Endothelial cell of hepatic sinusoid (primary cell): ENCODE data around the gene RPL7A.
"Not testable (repeated sequence)": the region's sequence is repeated elsewhere in the genome, so short reads cannot be mapped to it uniquely, and the experiment has no call there.

Source experiments
- in situ Hi-C: cut with HindIII; loops from 2 replicates; pipeline ENCODE4 v1.10.0; 2017; ENCODE audit warnings: low sequenced_read_pairs

Gene RPL7A

DNA sequence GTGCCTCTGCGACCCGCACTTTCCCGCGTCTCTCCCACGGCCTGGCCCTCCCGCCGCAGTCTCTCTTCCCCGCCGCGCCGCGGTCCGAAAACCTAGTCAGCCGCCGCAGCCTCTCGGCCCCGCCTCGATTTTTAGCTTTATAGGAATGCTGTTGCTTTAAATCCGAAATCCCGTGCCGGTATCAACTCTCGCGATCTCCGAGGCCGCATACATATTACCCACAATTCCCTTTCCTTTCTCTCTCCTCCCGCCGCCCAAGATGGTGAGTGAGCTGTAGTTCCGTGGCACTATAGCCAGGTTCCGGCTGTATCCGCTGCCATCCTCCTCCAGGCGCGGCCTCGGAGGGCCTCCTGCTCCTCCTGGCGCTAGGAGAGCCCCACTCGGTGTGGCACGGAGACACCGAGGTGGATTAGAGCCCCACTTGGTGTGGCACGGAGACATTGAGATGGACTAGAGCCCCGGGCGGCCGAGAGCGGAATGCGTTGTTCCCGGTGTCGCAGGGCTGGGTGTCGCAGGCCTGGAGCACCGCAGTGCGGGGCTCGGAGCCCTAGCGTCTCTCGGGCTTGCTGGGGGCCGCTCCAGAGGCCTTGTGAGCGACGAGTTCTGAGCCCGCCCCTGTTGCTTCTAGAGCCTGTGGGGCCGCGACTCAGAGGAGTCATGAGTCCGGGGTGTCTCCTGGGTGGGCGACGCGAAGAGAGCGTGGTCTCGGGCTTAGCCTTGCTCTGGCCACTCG is at the start of gene RPL7A, which contains the start of gene MED22:
Gene RPL7A (plus strand): TSS at position 234 of the 733 bp plus-strand sequence. CDS start 26 bp downstream, at position 260.
Gene MED22 (minus strand): TSS at position 147 of the 733 bp plus-strand sequence. CDS start 1,469 bp downstream, outside the sequence.
- in situ Hi-C loops: no loop called here

DNA sequence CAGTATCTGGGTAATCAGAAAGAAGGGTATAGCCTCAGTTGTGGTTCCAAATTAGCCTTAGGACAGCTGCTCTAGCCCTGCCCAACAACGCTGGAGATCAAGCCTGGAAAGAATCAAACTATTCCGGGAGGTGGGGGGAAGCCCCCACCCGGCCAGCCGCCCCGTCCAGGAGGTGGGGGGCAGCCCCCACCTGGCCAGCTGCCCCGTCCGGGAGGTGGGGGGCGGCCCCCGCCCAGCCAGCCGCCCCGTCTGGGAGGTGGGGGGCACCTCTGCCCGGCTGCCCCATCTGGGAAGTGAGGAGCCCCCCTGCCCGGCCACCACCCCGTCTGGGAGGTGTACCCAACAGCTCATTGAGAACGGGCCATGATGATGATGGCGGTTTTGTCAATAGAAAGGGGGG is 48.0 kb upstream of the RPL7A start:
- in situ Hi-C loops: not testable (repeated sequence)

DNA sequence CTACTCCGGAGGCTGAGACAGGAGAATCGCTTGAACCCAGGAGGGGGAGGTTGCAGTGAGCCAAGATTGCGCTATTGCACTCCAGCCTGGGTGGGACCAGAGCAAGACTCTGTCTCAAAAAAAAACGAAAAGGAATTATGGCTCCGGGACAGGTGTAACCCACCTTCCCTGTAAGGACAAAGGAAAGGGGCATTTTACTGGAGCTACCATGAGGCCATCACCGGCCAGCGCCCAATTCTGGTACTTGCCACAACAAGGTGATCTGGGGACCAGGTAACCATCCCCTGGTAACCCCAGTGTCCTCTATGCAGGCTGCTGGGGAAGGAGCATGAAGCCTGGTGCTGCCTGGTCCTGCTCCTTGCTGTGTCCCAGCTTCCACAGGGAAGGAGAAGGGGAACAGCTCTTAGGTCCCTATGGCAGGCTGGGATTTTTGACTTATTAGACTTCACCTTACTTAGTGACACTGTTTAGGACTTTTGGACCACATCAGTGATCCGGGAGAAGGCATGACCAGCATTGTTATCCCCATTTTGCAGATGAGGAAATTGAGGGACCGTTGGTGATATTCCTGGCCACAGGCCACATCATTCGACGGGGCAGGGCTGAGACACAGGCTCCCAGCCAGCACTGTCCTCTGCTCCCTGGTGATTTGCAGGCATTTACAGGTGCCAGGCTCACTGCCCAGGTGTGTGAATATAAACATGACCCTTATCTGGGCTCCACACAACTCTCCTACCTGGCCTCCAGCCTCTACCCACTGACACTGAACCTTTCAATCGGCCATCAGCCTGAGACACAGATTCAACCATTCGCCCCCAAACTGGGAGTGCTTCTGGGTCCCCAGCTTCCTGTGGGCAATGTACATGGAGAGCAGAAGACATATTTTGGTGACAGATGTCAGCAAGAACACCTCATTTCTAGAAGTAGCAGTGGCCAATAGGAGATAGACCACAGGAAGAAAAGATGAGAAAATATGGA is 46.5 kb upstream of the RPL7A start:
- in situ Hi-C loops: no loop called here

DNA sequence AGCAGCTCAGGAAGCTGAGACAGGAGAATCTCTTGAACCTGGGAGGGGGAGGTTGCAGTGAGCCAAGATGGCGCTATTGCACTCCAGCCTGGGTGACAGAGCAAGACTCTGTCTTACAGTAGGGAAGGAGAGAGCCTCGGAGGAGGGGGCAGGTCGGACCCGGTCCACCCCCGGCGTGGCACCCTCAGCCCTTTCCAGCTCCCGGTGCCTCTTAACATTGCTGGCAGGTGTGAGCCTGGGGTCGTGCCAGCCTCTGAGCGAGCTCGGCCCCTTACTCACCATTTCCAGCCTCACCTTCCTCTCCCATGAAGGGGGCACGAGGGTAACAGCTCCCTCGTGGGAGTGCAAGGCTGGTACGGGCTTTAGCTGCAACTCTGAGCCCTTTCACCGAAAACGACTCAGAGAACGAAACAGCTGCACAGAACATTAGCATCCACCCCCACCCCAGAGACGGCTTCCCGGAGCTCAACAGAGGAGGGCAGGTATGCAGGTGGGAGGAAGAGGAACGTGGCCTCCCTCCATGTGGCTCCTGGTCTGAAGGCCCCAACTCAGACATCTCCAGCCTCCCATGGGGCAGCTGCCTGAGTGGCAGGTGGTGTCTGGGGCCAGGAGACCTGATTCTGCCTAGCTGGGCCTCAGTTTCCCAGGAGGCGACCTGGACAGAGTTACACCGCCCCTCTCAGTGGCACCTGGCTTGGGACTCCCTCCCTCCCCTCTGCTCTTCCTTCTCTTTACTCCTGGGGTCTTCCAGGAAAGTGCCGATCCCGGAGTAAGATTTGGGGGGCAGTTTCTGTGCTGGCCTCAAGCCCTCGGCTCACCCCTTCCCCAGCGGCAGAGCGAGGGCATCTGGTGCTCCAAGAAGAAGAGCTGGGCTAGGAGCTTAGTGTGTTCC is 44.5 kb upstream of the RPL7A start:
- in situ Hi-C loops: no loop called here

GRCh38 chr9:133304158-133304470 is 43.9 kb upstream of the RPL7A start:
- in situ Hi-C loops: no loop called here

- in situ Hi-C loops: no loop called here
These were observed 43.3 kb upstream of the RPL7A start for GRCh38 chr9:133304477-133305377.

DNA sequence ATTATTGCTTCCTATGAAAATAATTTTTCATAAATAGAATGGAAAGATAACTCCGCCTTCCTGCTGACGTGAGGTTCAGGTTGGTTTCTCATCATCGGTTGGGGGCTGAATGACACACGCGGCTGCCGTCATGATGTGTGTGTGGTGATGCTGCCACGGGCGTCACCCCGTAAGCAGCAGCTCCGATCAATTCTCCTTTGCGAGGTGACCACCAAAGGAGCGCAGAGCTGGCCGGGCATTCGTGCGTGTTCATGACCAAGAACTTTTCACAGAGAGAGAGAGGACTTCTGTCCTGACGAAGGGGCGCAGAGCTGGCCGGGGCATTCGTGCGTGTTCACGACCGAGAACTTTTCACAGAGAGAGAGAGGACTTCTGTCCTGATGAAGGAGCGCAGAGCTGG is 42.3 kb upstream of the RPL7A start:
- in situ Hi-C loops: no loop called here

GRCh38 chr9:133306242-133307204 is 41.5 kb upstream of the RPL7A start:
- in situ Hi-C loops: no loop called here

DNA sequence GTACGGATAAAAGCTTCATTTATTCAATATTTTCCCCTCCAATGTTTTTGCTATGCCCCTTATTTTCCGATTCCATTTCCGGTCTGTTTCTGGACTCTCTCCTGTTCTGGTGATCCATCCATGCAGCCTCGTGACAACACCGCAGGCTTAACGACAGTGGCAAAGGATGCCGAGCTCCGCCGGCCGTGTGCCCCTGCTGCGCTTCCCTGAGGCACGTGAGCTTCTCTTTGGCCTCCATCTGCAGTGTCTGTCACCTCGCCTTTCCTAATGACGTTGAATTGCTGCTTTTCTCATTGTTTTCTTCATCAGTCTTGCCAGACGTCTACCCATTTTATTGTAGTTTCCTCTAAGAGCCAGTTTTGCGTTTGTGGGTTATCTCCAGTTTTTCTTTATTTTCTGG is 40.7 kb upstream of the RPL7A start:
- in situ Hi-C loops: no loop called here

- in situ Hi-C loops: no loop called here
These were observed 38.4 kb upstream of the RPL7A start for GRCh38 chr9:133309608-133310007.

DNA sequence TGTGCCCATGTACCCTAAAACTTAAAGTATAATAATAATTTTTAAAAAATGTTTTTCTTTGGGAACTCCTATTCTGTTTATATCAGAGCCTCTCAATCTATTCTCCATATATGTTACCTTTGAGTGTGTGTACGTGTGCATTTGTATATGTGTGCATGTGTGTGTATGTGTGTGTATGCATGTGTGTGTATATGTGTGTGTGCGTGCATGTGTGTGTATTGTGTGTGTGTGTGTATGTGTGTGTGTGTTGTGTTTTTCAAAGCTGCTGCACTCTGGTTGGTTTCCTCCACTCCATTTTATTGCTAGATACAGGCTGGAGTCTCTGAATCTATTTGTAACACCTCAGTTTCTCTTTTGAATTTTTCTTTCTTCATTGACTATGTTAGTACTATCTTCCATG is 32.0 kb upstream of the RPL7A start:
- in situ Hi-C loops: no loop called here

DNA sequence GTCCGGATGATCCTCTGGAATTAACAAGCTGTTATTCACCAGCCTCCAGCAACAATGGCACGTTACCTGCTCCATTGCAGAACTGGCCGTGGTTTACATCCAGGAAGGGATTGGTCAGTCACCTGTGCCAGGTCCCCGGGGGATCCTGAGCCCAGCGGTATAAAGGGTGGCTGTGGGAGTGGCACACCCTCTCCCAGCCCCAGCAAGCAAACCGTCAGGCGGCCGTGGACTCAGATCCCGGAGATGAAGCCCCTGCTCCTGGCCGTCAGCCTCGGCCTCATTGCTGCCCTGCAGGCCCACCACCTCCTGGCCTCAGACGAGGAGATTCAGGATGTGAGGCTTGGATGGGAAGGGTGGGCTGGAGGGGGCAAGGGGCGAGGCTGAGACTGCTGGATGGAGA is 30.5 kb upstream of the RPL7A start:
- in situ Hi-C loops: not testable (repeated sequence)

- in situ Hi-C loops: no loop called here
These were observed 27.6 kb upstream of the RPL7A start for GRCh38 chr9:133320421-133320881.

DNA sequence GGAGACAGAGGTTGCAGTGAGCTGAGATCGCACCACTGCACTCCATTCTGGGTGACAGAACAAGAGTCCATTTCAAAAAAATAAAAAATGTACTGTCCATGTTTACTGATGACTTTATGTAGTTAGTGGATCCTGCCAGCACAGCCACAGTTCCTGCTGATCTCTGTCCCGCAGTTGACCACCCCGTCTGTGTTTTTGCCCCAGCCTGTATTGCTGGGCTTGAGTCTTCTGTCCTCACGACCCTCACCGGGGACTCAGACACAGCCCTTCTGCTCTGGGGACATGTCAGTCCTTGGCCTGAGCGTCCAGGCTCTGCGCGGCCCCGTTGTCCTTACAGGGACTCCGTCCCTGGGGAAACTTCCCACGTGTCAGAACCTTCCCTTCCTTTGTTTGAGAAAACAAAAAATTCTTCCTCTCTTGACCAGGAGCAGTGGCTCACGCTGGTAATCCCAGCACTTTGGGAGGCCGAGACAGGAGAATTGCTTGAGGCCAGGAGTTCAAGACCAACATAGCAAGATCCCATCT is 26.5 kb upstream of the RPL7A start:
- in situ Hi-C loops: no loop called here

DNA sequence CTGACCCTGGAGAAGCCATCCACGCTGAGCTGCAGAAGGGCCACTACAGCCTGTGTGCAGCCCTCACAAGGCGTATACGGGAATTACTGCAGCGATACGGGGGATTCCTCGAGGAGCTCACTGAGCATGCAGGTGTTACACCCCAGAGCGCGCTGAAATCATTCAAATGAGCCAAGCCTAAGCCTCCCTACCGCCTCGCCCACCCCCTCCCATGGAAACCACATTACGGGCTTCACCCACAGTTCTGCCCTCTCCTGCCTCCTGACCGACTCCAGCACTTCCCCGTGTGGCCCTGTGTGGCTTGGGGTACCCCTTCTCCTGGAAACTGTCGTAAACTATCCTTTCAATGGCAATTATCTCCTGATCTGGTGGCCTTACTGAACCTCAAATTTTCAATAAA is 25.3 kb upstream of the RPL7A start:
- in situ Hi-C loops: no loop called here

DNA sequence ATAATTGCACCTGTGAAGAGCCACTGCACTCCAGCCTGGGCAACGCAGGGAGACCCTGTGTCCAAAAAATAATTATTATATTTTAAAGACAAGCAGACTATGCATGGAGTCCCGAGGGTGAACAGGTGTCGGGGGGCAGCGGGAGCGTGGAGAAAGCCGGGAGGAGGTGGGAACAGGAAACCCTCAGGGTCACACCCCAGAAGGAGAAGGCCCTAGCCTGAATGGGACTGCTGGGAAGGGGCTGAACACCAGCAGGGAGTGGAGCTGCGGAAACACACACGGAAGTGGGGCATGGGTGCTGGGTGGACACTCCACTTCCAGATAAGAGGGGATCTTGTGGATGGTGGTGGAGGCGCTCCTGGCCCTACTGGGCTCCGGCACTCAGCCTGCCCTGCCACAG is 24.8 kb upstream of the RPL7A start:
- in situ Hi-C loops: no loop called here

- in situ Hi-C loops: no loop called here
These were observed 23.9 kb upstream of the RPL7A start for GRCh38 chr9:133323991-133324703.

- in situ Hi-C loops: not testable (repeated sequence)
These were observed 21.0 kb upstream of the RPL7A start for GRCh38 chr9:133327021-133327420.
